Heart right ventricle (tissue), 16 donors: ENCODE results near the gene RALGAPA1. TPM values are rescaled to one million over a fixed set of nuclear protein-coding genes. Genes with fewer than 3 reads are reported as not detected.

ENCODE experiments used
- ATAC-seq, 8 donors: fragments of 200-7000 bp; cut with Tn5 transposase; one replicate each; pipeline ENCODE4 v1.9.1; 2020; ENCODE audit warnings: mild to moderate bottlenecking in 8 of 8, moderate library complexity in 8 of 8, moderate number of reproducible peaks in 1 of 8
- DNase-seq, 2 donors: peaks; one replicate each; pipeline ENCODE4 v3.0.0-alpha.2; 2020
- H3K27ac ChIP-seq, 10 donors: fragments of 200-600 bp; sonication (generic) in 2 of 10; one replicate each; pipeline versions ENCODE4 v1.5.0 to v1.8.0; 2020 to 2022; ENCODE audit warnings: mild to moderate bottlenecking in 3 of 10
- H3K27me3 ChIP-seq, 7 donors: fragments of 200-600 bp; one replicate each; pipeline ENCODE4 v1.8.0; 2021 to 2022; ENCODE audit warnings: mild to moderate bottlenecking in 2 of 7
- H3K36me3 ChIP-seq, 9 donors: fragments of 200-600 bp; sonication (generic) in 1 of 9; one replicate each; pipeline versions ENCODE4 v1.5.0 to v1.8.0; 2020 to 2022; ENCODE audit warnings: mild to moderate bottlenecking in 2 of 9
- H3K4me1 ChIP-seq, 9 donors: fragments of 200-600 bp; sonication (generic) in 1 of 9; one replicate each; pipeline versions ENCODE4 v1.5.0 to v1.8.0; 2020 to 2022; ENCODE audit warnings: mild to moderate bottlenecking in 4 of 9
- H3K4me3 ChIP-seq, 10 donors: fragments of 200-600 bp; sonication (generic) in 2 of 10; one replicate each; pipeline versions ENCODE4 v1.5.0 to v1.8.0; 2020 to 2022; ENCODE audit warnings: mild to moderate bottlenecking in 7 of 10, moderate library complexity in 2 of 10
- H3K9me3 ChIP-seq, 11 donors: fragments of 200-600 bp in 10 of 11; sonication (generic) in 2 of 11; one replicate each; pipeline versions ENCODE4 v1.5.0 to v1.8.0; 2013 to 2022; ENCODE audit warnings: mild to moderate bottlenecking in 2 of 11, control low read depth in 1 of 11, moderate library complexity in 1 of 11
- intact Hi-C, 10 donors: fragments of 100-400 bp; cut with DNase I; formaldehyde crosslinking; loops; one replicate each; pipeline versions ENCODE4 v1.11.1 to v1.14.2; 2022
- polyA plus RNA-seq, 2 donors: library from polyadenylated mRNA; stranded (reverse); fragments of 200-250 nt; gene quantifications; one replicate each; pipeline ENCODE4 v1.2.3, GENCODE V29; 2013
- total RNA-seq, 10 donors: library from RNA; stranded (reverse); fragmentation: NEBNext Ultra II Directional in 3 of 10; extraction: Animal tissue kit (Norgen Biotek cat#: 25700) in 3 of 10; gene quantifications; one replicate each; pipeline versions ENCODE4 v1.2.1 to v1.2.4, GENCODE V29; 2021 to 2023
- TF ChIP-seq, protein P1 (sequence below), 9 donors: fragments of 200-600 bp; sonication (generic) in 2 of 9; IDR thresholded peaks; one replicate each; pipeline versions ENCODE4 v1.5.0 to v1.8.0; 2021 to 2022; ENCODE audit warnings: antibody characterized with exemption in 9 of 9, mild to moderate bottlenecking in 5 of 9, moderate library complexity in 1 of 9
- donor health status: Arrhythmogenic right ventricular cardiomyopathy.
- donor health status: ischemic (EF 13 %, LVEDD 7.1; RV severe dilation, severe dysfunction).
- donor health status: healthy with polysubstance abuse.
- donor health status: DM: no; HTN: yes; CAD: no.
- donor health status: DM: no; HTN: no; CAD: no.
- donor health status: ischemic (EF 25% LVEDD 6.9; RV normal size, moderate dysfunction).
- donor health status: ischemic (EF 25% LVEDD 5.7; RV mildly dilated, moderate dysfunction).
- donor health status: healthy.
- donor health status: DM: yes; HTN: yes; CAD: no.
- donor health status: Ischemic cardiomyopathy.
- donor health status: ischemic (EF 35%, LVEDD 5.7; RV mildly dilated, moderate dysfunction).
- donor health status: nonischemic (EF 11% LVEDD 7.7; RV severe dilation, severe dysfunction).
- donor health status: DM: yes; HTN: yes; CAD: no.
- donor health status: PGD.
- donor health status: ischemic (EF 29% LVEDD 5.4; RV normal size, mild dysfunction).
- donor health status: nonischemic (EF 23%, LVEDD 6.1; RV moderate dilation, normal function).

The RALGAPA1 gene
- total and polyA plus RNA-seq, 12 donors, result 7.9 to 43.6 (median 35.3) TPM

DNA sequence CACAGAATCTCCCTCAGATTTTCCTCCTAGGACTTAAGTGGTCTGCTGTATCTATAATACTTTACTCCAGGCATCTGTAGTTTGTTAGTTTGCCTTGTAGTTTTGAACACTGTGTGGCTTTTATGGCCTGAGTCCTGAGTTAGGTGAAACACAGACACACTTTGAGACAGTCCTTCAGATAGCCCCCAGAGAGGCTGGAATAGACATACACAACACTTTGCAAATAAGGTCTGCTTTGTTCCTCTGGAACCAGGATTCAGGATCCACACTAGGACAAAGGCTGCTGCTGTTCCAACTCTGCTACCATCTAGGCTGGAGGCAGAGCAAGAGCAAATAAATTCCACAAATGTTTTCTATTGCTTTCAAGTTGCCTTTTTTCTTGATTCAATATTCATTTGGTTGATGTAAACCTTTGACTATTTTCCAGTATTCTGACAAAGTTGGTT is 316.5 kb downstream of the RALGAPA1 start:
- no peaks in the 10 kb centered on the region for H3K36me3 ChIP-seq
- no peak for ATAC-seq
- no peak overlapping the region for H3K4me3 ChIP-seq
- no peak overlapping the region for H3K27ac ChIP-seq
- DNase-seq, result no peak
- intact Hi-C loops, result no loop called here
- H3K9me3 ChIP-seq, result peaks cover 0 to 36% (median 9%) of the 10 kb centered on the region in 11 donors
- no peaks in the 10 kb centered on the region for H3K27me3 ChIP-seq
- TF ChIP-seq, protein P1, sequence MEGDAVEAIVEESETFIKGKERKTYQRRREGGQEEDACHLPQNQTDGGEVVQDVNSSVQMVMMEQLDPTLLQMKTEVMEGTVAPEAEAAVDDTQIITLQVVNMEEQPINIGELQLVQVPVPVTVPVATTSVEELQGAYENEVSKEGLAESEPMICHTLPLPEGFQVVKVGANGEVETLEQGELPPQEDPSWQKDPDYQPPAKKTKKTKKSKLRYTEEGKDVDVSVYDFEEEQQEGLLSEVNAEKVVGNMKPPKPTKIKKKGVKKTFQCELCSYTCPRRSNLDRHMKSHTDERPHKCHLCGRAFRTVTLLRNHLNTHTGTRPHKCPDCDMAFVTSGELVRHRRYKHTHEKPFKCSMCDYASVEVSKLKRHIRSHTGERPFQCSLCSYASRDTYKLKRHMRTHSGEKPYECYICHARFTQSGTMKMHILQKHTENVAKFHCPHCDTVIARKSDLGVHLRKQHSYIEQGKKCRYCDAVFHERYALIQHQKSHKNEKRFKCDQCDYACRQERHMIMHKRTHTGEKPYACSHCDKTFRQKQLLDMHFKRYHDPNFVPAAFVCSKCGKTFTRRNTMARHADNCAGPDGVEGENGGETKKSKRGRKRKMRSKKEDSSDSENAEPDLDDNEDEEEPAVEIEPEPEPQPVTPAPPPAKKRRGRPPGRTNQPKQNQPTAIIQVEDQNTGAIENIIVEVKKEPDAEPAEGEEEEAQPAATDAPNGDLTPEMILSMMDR (IDR thresholded peaks at IDR 0.05), result no peak
- H3K4me1 ChIP-seq, result no peaks in the 10 kb centered on the region

Other genes starting within 250 kb of the RALGAPA1 start
- gene BRMS1L, start 17.0 kb upstream of the RALGAPA1 start, total RNA-seq, result 10 to 100 TPM; 10.9 to 14.0 (median 12.0) TPM
- 1 to 10 TPM; 2.9 to 6.5 TPM for gene BRMS1L, start 17.0 kb upstream of the RALGAPA1 start, polyA plus RNA-seq